Measurements from ENCODE around the gene BMP6. TPM values are rescaled to one million over a fixed set of nuclear protein-coding genes. Genes with fewer than 3 reads are reported as not detected.
A peak's percentile ranks its signal among the peaks of the same experiment; 100 is the strongest.

Gene BMP6
- polyA plus RNA-seq, 1 donor: 1.5 TPM

DNA sequence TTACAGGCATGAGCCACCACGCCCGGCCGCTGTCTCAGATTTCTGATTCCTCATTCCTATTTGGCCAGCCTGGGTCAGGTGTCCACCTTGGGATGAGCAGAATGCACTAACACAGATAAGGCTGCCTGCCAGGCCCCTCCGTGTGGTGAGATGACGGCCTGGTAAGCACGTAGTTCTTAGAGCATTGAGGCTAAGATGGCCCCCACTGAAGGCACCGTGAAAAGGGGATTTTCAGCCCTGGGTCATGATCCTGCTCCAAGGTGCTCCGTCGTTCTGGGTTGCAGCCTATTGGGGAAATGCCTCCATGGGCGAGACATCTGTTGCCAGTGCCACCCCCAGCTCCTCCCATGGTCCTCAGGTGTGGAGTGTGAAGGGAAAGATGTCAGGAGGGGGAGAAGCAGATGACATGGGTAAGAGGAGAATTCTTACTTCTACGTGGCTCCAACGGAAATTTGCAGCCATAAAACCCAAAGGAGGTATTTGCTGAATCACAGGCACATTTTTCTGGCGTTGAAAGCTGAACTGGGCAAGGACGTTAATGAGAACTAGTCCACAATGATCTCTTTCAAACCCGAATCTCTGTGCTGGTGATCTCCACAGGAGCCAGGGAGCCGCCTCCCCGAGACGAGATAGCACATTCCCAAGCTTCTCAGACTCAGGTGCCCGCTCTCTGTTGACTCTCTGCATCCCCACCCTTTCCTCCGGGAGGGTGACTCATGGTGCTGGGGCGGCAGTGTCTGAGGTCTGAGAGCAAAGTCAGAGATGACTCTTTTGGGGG lies 34.0 kb upstream of the BMP6 start:
- H3K36me3 ChIP-seq (ENCODE audit: control insufficient read depth, insufficient read depth, low read length): no peaks in the 10 kb centered on the region
- H3K4me1 ChIP-seq (ENCODE audit: control insufficient read depth, insufficient read depth, low read length): no peaks in the 10 kb centered on the region
- no CpG with 5 or more reads among the region's 21 CpGs for WGBS (ENCODE audit: insufficient coverage, low lambda C conversion rate)
- peaks cover 4% of the 10 kb centered on the region for H3K27me3 ChIP-seq (ENCODE audit: control insufficient read depth, insufficient read depth, low read length)
- no peak overlapping the region for H3K27ac ChIP-seq (ENCODE audit: low read length)
- H3K4me3 ChIP-seq (ENCODE audit: low read length): no peak overlapping the region
- no peaks in the 10 kb centered on the region for H3K9me3 ChIP-seq (ENCODE audit: control insufficient read depth, low read depth, low read length)
- peak in 1 of 2 donors; percentile 45 for DNase-seq

DNA sequence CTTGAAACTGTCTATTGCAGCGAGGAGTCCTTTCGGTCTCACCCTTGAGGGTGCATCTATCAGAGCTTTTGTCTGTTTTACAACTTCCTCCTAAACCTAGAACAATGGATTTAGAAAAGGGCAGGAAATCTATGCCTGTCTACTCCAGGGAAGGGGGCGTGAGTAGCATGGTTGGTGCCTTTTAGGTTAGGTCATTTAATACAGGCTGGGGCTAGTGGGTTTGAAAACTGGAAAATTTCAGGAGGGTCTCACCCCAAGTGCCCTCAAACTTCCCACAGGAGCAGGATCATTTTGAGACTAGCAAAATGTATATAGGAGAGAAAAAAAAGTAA lies 33.5 kb upstream of the BMP6 start:
- no peaks in the 10 kb centered on the region for H3K36me3 ChIP-seq (ENCODE audit: control insufficient read depth, insufficient read depth, low read length)
- peaks cover 4% of the 10 kb centered on the region for H3K27me3 ChIP-seq (ENCODE audit: control insufficient read depth, insufficient read depth, low read length)
- H3K4me3 ChIP-seq (ENCODE audit: low read length): no peak overlapping the region
- no peaks in the 10 kb centered on the region for H3K4me1 ChIP-seq (ENCODE audit: control insufficient read depth, insufficient read depth, low read length)
- no peak for DNase-seq
- no peak overlapping the region for H3K27ac ChIP-seq (ENCODE audit: low read length)
- 20% methylated on average over 1 of the region's 3 CpGs for WGBS (ENCODE audit: insufficient coverage, low lambda C conversion rate)
- no peaks in the 10 kb centered on the region for H3K9me3 ChIP-seq (ENCODE audit: control insufficient read depth, low read depth, low read length)

DNA sequence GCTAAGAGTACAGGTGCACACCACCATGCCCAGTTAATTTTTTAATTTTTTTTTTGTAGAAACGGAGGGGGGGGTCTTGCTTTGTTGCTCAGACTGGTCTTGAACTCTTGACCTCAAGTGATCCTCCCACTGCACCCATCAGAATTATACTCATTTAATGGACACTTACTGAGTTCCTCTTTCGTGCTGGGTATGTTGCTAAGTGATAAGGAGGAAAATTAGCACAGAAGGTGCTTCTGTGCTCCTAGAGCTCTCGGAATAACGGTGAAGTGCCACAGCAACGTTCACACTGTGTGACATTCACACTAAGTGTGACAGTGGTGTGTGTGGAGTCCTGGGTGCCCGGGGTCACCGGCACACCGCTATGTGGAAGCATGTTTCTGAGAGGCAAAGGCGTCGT lies 32.1 kb upstream of the BMP6 start:
- Histone ChIP-seq H3K9me3 (ENCODE audit: control insufficient read depth, low read depth, low read length) (no peaks in the 10 kb centered on the region), H3K4me1 (ENCODE audit: control insufficient read depth, insufficient read depth, low read length) (no peaks in the 10 kb centered on the region), H3K27me3 (ENCODE audit: control insufficient read depth, insufficient read depth, low read length) (peaks cover 4% of the 10 kb centered on the region), H3K27ac (ENCODE audit: low read length) (no peak overlapping the region), H3K4me3 (ENCODE audit: low read length) (no peak overlapping the region), H3K36me3 (ENCODE audit: control insufficient read depth, insufficient read depth, low read length) (no peaks in the 10 kb centered on the region)
- no peak for DNase-seq
- 100% methylated on average over 2 of the region's 10 CpGs for WGBS (ENCODE audit: insufficient coverage, low lambda C conversion rate)

- Histone ChIP-seq H3K4me1 (ENCODE audit: control insufficient read depth, insufficient read depth, low read length) (no peaks in the 10 kb centered on the region), H3K27ac (ENCODE audit: low read length) (no peak overlapping the region), H3K27me3 (ENCODE audit: control insufficient read depth, insufficient read depth, low read length) (peaks cover 2% of the 10 kb centered on the region), H3K36me3 (ENCODE audit: control insufficient read depth, insufficient read depth, low read length) (no peaks in the 10 kb centered on the region), H3K9me3 (ENCODE audit: control insufficient read depth, low read depth, low read length) (no peaks in the 10 kb centered on the region), H3K4me3 (ENCODE audit: low read length) (no peak overlapping the region)
- no peak for DNase-seq
- 80% methylated on average over 1 of the region's 8 CpGs for WGBS (ENCODE audit: insufficient coverage, low lambda C conversion rate)
Measured at GRCh38 chr6:7696061-7696460, 29.8 kb upstream of the BMP6 start.

- Histone ChIP-seq H3K27me3 (ENCODE audit: control insufficient read depth, insufficient read depth, low read length) (no peaks in the 10 kb centered on the region), H3K27ac (ENCODE audit: low read length) (no peak overlapping the region)
- 93% methylated on average over 2 of the region's 4 CpGs for WGBS (ENCODE audit: insufficient coverage, low lambda C conversion rate)
Measured at GRCh38 chr6:7697432-7697819, 28.5 kb upstream of the BMP6 start.

GRCh38 chr6:7697820-7698623 lies 27.9 kb upstream of the BMP6 start:
- H3K4me1 ChIP-seq (ENCODE audit: control insufficient read depth, insufficient read depth, low read length): no peaks in the 10 kb centered on the region
- peak in 1 of 2 donors; percentile 4 for DNase-seq
- no peaks in the 10 kb centered on the region for H3K27me3 ChIP-seq (ENCODE audit: control insufficient read depth, insufficient read depth, low read length)
- no peaks in the 10 kb centered on the region for H3K9me3 ChIP-seq (ENCODE audit: control insufficient read depth, low read depth, low read length)
- WGBS (ENCODE audit: insufficient coverage, low lambda C conversion rate): 90% methylated on average over 2 of the region's 12 CpGs
- no peak overlapping the region for H3K4me3 ChIP-seq (ENCODE audit: low read length)
- no peak overlapping the region for H3K27ac ChIP-seq (ENCODE audit: low read length)
- no peaks in the 10 kb centered on the region for H3K36me3 ChIP-seq (ENCODE audit: control insufficient read depth, insufficient read depth, low read length)

More at GRCh38 chr6:7697432-7697819, 28.5 kb upstream of the BMP6 start:
- Histone ChIP-seq H3K36me3 (ENCODE audit: control insufficient read depth, insufficient read depth, low read length) (no peaks in the 10 kb centered on the region), H3K9me3 (ENCODE audit: control insufficient read depth, low read depth, low read length) (no peaks in the 10 kb centered on the region), H3K4me3 (ENCODE audit: low read length) (no peak overlapping the region), H3K4me1 (ENCODE audit: control insufficient read depth, insufficient read depth, low read length) (no peaks in the 10 kb centered on the region)
- DNase-seq: no peak

DNA sequence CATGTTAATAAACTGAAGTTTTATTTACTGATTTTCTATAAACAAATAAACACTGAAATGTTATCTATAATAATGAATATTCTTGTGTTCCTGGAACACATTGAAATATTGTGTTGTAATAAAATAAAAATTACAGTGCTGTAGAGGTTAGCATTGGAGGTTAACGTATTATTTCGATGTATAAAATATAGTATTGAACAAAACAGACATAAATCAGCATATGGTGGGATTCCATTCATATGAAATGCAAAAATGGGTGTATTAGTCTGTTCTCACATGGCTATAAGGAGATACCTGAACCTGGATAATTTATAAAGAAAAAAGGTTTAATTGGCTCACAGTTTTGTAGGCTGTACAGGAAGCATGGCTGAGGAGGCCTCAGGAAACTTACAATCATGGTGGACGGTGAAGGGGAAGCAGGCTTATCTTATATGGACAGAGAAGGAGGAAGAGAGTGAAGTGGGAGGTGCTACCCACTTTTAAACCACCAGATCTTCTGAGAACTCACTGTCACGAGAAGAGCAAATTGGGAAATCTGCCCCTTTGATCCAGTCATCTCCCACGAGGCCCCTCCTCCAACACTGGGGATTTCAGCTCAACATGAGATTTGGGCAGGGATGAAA lies 24.6 kb upstream of the BMP6 start:
- no peak for DNase-seq
- Histone ChIP-seq H3K4me1 (ENCODE audit: control insufficient read depth, insufficient read depth, low read length) (no peaks in the 10 kb centered on the region), H3K27me3 (ENCODE audit: control insufficient read depth, insufficient read depth, low read length) (peaks cover 3% of the 10 kb centered on the region), H3K4me3 (ENCODE audit: low read length) (no peak overlapping the region), H3K9me3 (ENCODE audit: control insufficient read depth, low read depth, low read length) (no peaks in the 10 kb centered on the region), H3K27ac (ENCODE audit: low read length) (no peak overlapping the region), H3K36me3 (ENCODE audit: control insufficient read depth, insufficient read depth, low read length) (no peaks in the 10 kb centered on the region)
- WGBS (ENCODE audit: insufficient coverage, low lambda C conversion rate): 93% methylated on average over 2 of the region's 5 CpGs

DNA sequence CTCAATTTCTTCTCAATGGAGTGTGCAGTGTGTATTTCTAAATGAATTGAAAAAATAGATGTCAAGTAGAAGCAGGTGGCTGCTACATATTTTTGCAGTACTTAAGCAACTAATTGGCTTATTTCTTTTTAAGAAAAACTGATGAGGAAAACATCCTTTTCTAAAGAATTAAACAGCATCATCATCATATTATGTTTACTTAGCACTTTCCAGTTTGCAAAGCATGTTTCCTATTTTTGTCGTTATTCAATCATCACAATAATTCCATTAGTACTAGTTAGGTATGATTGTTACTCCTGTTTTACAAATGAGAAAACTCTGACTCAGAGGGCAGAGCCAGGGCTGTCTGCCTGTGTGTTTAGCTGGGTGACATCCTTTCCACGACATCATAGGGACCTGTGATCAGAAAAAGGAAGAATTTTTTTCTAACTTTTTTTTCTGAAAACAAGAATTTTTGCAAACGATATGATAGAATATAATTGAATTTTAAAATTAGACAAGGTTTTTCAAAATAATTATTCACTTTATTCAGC lies 22.7 kb upstream of the BMP6 start:
- Histone ChIP-seq H3K4me1 (ENCODE audit: control insufficient read depth, insufficient read depth, low read length) (no peaks in the 10 kb centered on the region), H3K36me3 (ENCODE audit: control insufficient read depth, insufficient read depth, low read length) (no peaks in the 10 kb centered on the region), H3K27me3 (ENCODE audit: control insufficient read depth, insufficient read depth, low read length) (peaks cover 6% of the 10 kb centered on the region), H3K4me3 (ENCODE audit: low read length) (no peak overlapping the region), H3K27ac (ENCODE audit: low read length) (no peak overlapping the region), H3K9me3 (ENCODE audit: control insufficient read depth, low read depth, low read length) (no peaks in the 10 kb centered on the region)
- WGBS (ENCODE audit: insufficient coverage, low lambda C conversion rate): 89% methylated on average over 3 of the region's 3 CpGs
- no peak for DNase-seq

- Histone ChIP-seq H3K27ac (ENCODE audit: low read length) (no peak overlapping the region), H3K27me3 (ENCODE audit: control insufficient read depth, insufficient read depth, low read length) (peaks cover 8% of the 10 kb centered on the region), H3K36me3 (ENCODE audit: control insufficient read depth, insufficient read depth, low read length) (no peaks in the 10 kb centered on the region), H3K9me3 (ENCODE audit: control insufficient read depth, low read depth, low read length) (no peaks in the 10 kb centered on the region), H3K4me1 (ENCODE audit: control insufficient read depth, insufficient read depth, low read length) (no peaks in the 10 kb centered on the region), H3K4me3 (ENCODE audit: low read length) (no peak overlapping the region)
- no CpG with 5 or more reads among the region's 4 CpGs for WGBS (ENCODE audit: insufficient coverage, low lambda C conversion rate)
- DNase-seq: no peak
Measured at GRCh38 chr6:7705483-7705882, 20.4 kb upstream of the BMP6 start.

DNA sequence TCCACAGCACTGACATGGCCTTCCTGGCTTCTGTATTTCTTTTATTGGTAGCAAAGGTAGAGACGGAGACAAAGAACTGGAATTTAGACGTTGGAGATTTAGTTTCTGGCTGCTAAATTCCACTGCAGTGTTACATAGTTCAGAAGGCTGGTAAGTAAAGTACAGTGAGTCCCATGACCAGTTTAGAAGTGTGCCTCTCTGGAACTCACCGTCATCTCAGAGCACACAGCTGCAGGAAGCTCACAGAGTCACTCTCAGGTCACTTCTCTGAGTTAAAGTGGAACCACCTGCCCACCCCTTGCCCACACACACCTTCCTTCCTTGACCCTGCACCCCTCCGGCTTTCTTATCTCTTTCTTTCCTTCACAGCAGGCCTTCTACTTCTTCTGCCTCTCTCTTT lies 19.6 kb upstream of the BMP6 start:
- WGBS (ENCODE audit: insufficient coverage, low lambda C conversion rate): 67% methylated on average over 2 of the region's 4 CpGs
- Histone ChIP-seq H3K9me3 (ENCODE audit: control insufficient read depth, low read depth, low read length) (no peaks in the 10 kb centered on the region), H3K4me3 (ENCODE audit: low read length) (no peak overlapping the region), H3K36me3 (ENCODE audit: control insufficient read depth, insufficient read depth, low read length) (no peaks in the 10 kb centered on the region), H3K27ac (ENCODE audit: low read length) (no peak overlapping the region), H3K4me1 (ENCODE audit: control insufficient read depth, insufficient read depth, low read length) (no peaks in the 10 kb centered on the region), H3K27me3 (ENCODE audit: control insufficient read depth, insufficient read depth, low read length) (peaks cover 8% of the 10 kb centered on the region)
- no peak for DNase-seq
